ENCODE results near the gene NRDE2. TPM values are rescaled to one million over a fixed set of nuclear protein-coding genes. Genes with fewer than 3 reads are reported as not detected.

NRDE2 gene
- total RNA-seq, 1 donor from 2014 or later, result 19.7 TPM

GRCh38 chr14:90354551-90355298 is 23.0 kb upstream of the NRDE2 start:
- Histone ChIP-seq H3K4me3 (ENCODE audit: insufficient read depth, low read depth, low read length) (no peak overlapping the region), H3K79me2 (ENCODE audit: insufficient read depth, low read length) (no peaks in the 10 kb centered on the region), H3K36me3 (ENCODE audit: insufficient read depth, low read length) (no peaks in the 10 kb centered on the region), H3K9me3 (ENCODE audit: insufficient read depth, low read depth, low read length) (no peaks in the 10 kb centered on the region), H4K20me1 (ENCODE audit: insufficient read depth, low read length) (no peaks in the 10 kb centered on the region), H3K27ac (ENCODE audit: low read depth, low read length) (no peak overlapping the region), H3K4me1 (ENCODE audit: insufficient read depth, low read length) (no peaks in the 10 kb centered on the region), H2AFZ (ENCODE audit: low read depth, low read length) (no peak overlapping the region), H3K9ac (ENCODE audit: low read length) (no peak overlapping the region), H3K4me2 (ENCODE audit: low read length) (no peak overlapping the region), H3K27me3 (ENCODE audit: insufficient read depth, low read length) (peaks cover 3% of the 10 kb centered on the region)
- Mint-ChIP-seq H3K27ac (ENCODE audit: unreplicated experiment) (no peak overlapping the region), H3K4me1 (ENCODE audit: low read depth, unreplicated experiment) (no peaks in the 10 kb centered on the region), H3K27me3 (ENCODE audit: low read depth, unreplicated experiment) (no peaks in the 10 kb centered on the region), H3K36me3 (ENCODE audit: low read depth, unreplicated experiment) (no peaks in the 10 kb centered on the region), H3K4me3 (ENCODE audit: unreplicated experiment) (no peak overlapping the region), H3K9me3 (ENCODE audit: unreplicated experiment) (no peaks in the 10 kb centered on the region)
- no peak for FAIRE-seq
- no peak for DNase-seq (ENCODE audit: low read depth)
- TF ChIP-seq CTCF (IDR thresholded peaks at IDR 0.05; ENCODE audit: insufficient read depth, low read depth, low read length) (no peak), EZH2 (IDR thresholded peaks at IDR 0.05; ENCODE audit: insufficient read depth, low read length) (no peak)

GRCh38 chr14:90349739-90350138 is 18.0 kb upstream of the NRDE2 start:
- H3K36me3 ChIP-seq (ENCODE audit: insufficient read depth, low read length), result no peaks in the 10 kb centered on the region
- DNase-seq (ENCODE audit: low read depth) (no peak), FAIRE-seq (no peak)
- H3K27me3 ChIP-seq (ENCODE audit: insufficient read depth, low read length), result peaks cover under 1% of the 10 kb centered on the region
- no peak overlapping the region for H3K4me2 ChIP-seq (ENCODE audit: low read length)
- H3K4me1 Mint-ChIP-seq (ENCODE audit: low read depth, unreplicated experiment), result no peaks in the 10 kb centered on the region
- no peaks in the 10 kb centered on the region for H3K4me1 ChIP-seq (ENCODE audit: insufficient read depth, low read length)
- no peaks in the 10 kb centered on the region for H3K27me3 Mint-ChIP-seq (ENCODE audit: low read depth, unreplicated experiment)
- no peak overlapping the region for H3K9ac ChIP-seq (ENCODE audit: low read length)
- H4K20me1 ChIP-seq (ENCODE audit: insufficient read depth, low read length), result no peaks in the 10 kb centered on the region
- H2AFZ ChIP-seq (ENCODE audit: low read depth, low read length), result no peak overlapping the region
- no peak overlapping the region for H3K4me3 Mint-ChIP-seq (ENCODE audit: unreplicated experiment)
- TF ChIP-seq EZH2 (IDR thresholded peaks at IDR 0.05; ENCODE audit: insufficient read depth, low read length) (no peak), CTCF (IDR thresholded peaks at IDR 0.05; ENCODE audit: insufficient read depth, low read depth, low read length) (no peak)
- no peak overlapping the region for H3K27ac ChIP-seq (ENCODE audit: low read depth, low read length)
- H3K4me3 ChIP-seq (ENCODE audit: insufficient read depth, low read depth, low read length), result no peak overlapping the region
- no peaks in the 10 kb centered on the region for H3K79me2 ChIP-seq (ENCODE audit: insufficient read depth, low read length)
- H3K9me3 Mint-ChIP-seq (ENCODE audit: unreplicated experiment), result no peaks in the 10 kb centered on the region
- H3K9me3 ChIP-seq (ENCODE audit: insufficient read depth, low read depth, low read length), result no peaks in the 10 kb centered on the region
- H3K36me3 Mint-ChIP-seq (ENCODE audit: low read depth, unreplicated experiment), result no peaks in the 10 kb centered on the region
- no peak overlapping the region for H3K27ac Mint-ChIP-seq (ENCODE audit: unreplicated experiment)

GRCh38 chr14:90348270-90348669 is 16.5 kb upstream of the NRDE2 start:
- Mint-ChIP-seq H3K9me3 (ENCODE audit: unreplicated experiment) (no peaks in the 10 kb centered on the region), H3K4me3 (ENCODE audit: unreplicated experiment) (no peak overlapping the region), H3K36me3 (ENCODE audit: low read depth, unreplicated experiment) (no peaks in the 10 kb centered on the region), H3K27ac (ENCODE audit: unreplicated experiment) (no peak overlapping the region), H3K27me3 (ENCODE audit: low read depth, unreplicated experiment) (no peaks in the 10 kb centered on the region), H3K4me1 (ENCODE audit: low read depth, unreplicated experiment) (no peaks in the 10 kb centered on the region)
- Histone ChIP-seq H3K4me3 (ENCODE audit: insufficient read depth, low read depth, low read length) (no peak overlapping the region), H3K9ac (ENCODE audit: low read length) (no peak overlapping the region), H3K27ac (ENCODE audit: low read depth, low read length) (no peak overlapping the region), H3K4me1 (ENCODE audit: insufficient read depth, low read length) (no peaks in the 10 kb centered on the region), H2AFZ (ENCODE audit: low read depth, low read length) (no peak overlapping the region), H3K27me3 (ENCODE audit: insufficient read depth, low read length) (peaks cover 4% of the 10 kb centered on the region), H3K36me3 (ENCODE audit: insufficient read depth, low read length) (no peaks in the 10 kb centered on the region), H4K20me1 (ENCODE audit: insufficient read depth, low read length) (no peaks in the 10 kb centered on the region), H3K4me2 (ENCODE audit: low read length) (no peak overlapping the region), H3K9me3 (ENCODE audit: insufficient read depth, low read depth, low read length) (no peaks in the 10 kb centered on the region), H3K79me2 (ENCODE audit: insufficient read depth, low read length) (no peaks in the 10 kb centered on the region)
- DNase-seq (ENCODE audit: low read depth) (no peak), FAIRE-seq (no peak)
- TF ChIP-seq EZH2 (IDR thresholded peaks at IDR 0.05; ENCODE audit: insufficient read depth, low read length), result no peak
- no peak for TF ChIP-seq CTCF (IDR thresholded peaks at IDR 0.05; ENCODE audit: insufficient read depth, low read depth, low read length)

Data from astrocyte (in vitro differentiated cells and primary cell).